Type B pancreatic cell (in vitro differentiated cells): Measurements from ENCODE around the gene POGZ. TPM values are rescaled to one million over a fixed set of nuclear protein-coding genes. Genes with fewer than 3 reads are reported as not detected.
A peak's percentile ranks its signal among the peaks of the same experiment; 100 is the strongest.

Source experiments
- DNase-seq: peaks from one replicate; pipeline ENCODE4 v3.0.0; 2021; ENCODE audit warnings: mixed read lengths; ENCODE audit not compliant: unreplicated experiment; ENCODE audit errors: extremely low spot score
- H3K27ac Mint-ChIP-seq: 2 replicates; pipeline ENCODE4 v1.8.0; 2021; ENCODE audit warnings: mild to moderate bottlenecking, mixed read lengths
- H3K27me3 Mint-ChIP-seq: 2 replicates; pipeline ENCODE4 v1.8.0; 2021; ENCODE audit warnings: mixed read lengths
- H3K36me3 Mint-ChIP-seq: 2 replicates; pipeline ENCODE4 v1.8.0; 2021; ENCODE audit warnings: mixed read lengths
- H3K4me1 Mint-ChIP-seq: one replicate; pipeline ENCODE4 v1.8.0; 2021; ENCODE audit warnings: mixed read lengths; ENCODE audit not compliant: unreplicated experiment
- H3K4me3 Mint-ChIP-seq: 2 replicates; pipeline ENCODE4 v1.8.0; 2021; ENCODE audit warnings: mild to moderate bottlenecking, mixed read lengths
- H3K9me3 Mint-ChIP-seq: 2 replicates; pipeline ENCODE4 v1.8.0; 2021; ENCODE audit warnings: mixed read lengths
- CTCF ChIP-seq: fragments of 200-600 bp; sonication (generic); conservative IDR thresholded peaks from 2 replicates; pipeline ENCODE4 v1.5.0; 2021; ENCODE audit warnings: antibody characterized with exemption, mild to moderate bottlenecking
- total RNA-seq: library from RNA; stranded (reverse); gene quantifications from 2 replicates; pipeline ENCODE4 v1.2.1, GENCODE V29; 2021; ENCODE audit warnings: low replicate concordance

POGZ gene
- total RNA-seq, 1 donor from 2014 or later: 126 TPM

- no peak overlapping the region for H3K27ac Mint-ChIP-seq
Measured at GRCh38 chr1:151477066-151477465, 17.8 kb upstream of the POGZ start.

DNA sequence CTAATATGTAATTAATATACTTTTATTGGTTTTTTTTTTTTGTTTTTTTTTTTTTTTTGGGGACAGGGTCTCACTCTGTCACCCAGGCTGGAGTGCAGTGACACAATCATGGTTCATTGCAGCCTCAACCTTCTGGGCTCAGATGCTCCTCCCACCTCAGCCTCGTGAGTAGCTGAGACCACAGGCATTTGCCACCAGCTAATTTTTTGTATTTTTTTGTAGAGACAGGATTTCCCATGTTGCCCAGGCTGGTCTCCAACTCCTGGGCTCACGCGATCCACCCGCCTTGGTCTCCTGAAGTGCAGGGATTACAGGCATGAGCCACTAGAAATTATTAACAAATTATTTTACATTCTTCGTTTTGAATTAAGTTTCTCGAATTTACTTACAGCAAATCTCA, 16.8 kb upstream of the POGZ start:
- peaks cover 11% of the 10 kb centered on the region for H3K4me1 Mint-ChIP-seq
- H3K9me3 Mint-ChIP-seq: no peaks in the 10 kb centered on the region
- no peak for TF ChIP-seq CTCF
- H3K27ac Mint-ChIP-seq: no peak overlapping the region
- no peak for DNase-seq
- no peak overlapping the region for H3K4me3 Mint-ChIP-seq
- no peaks in the 10 kb centered on the region for H3K36me3 Mint-ChIP-seq
- H3K27me3 Mint-ChIP-seq: no peaks in the 10 kb centered on the region

More at GRCh38 chr1:151477066-151477465, 17.8 kb upstream of the POGZ start:
- no peak for TF ChIP-seq CTCF
- Mint-ChIP-seq H3K36me3 (no peaks in the 10 kb centered on the region), H3K9me3 (no peaks in the 10 kb centered on the region), H3K27me3 (no peaks in the 10 kb centered on the region), H3K4me3 (no peak overlapping the region), H3K4me1 (peaks cover 11% of the 10 kb centered on the region)
- DNase-seq: no peak

DNA sequence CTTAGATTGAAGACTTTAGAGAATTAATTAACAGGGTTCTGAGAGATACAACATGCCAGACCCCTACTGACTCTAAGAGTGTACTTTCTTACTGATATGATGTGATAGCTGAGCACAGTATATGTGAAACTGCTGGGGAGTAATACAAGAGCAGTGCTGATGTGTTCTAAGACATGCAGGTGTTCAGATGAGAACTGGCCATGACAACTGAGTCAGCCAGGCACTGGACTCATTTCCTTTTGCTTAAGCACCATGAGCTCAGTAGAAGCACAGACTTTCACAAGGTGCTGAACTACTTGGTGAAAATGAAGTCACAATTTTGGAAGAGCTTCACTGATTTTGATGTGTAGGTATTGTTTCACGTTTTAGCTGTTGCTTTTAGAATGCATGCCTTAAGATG, 15.9 kb upstream of the POGZ start:
- H3K4me3 Mint-ChIP-seq: no peak overlapping the region
- peaks cover 11% of the 10 kb centered on the region for H3K4me1 Mint-ChIP-seq
- no peaks in the 10 kb centered on the region for H3K9me3 Mint-ChIP-seq
- TF ChIP-seq CTCF: no peak
- H3K27me3 Mint-ChIP-seq: no peaks in the 10 kb centered on the region
- DNase-seq: no peak
- H3K27ac Mint-ChIP-seq: no peak overlapping the region
- no peaks in the 10 kb centered on the region for H3K36me3 Mint-ChIP-seq

GRCh38 chr1:151474745-151475144, 15.5 kb upstream of the POGZ start:
- Mint-ChIP-seq H3K36me3 (no peaks in the 10 kb centered on the region), H3K4me1 (peaks cover 11% of the 10 kb centered on the region), H3K27me3 (no peaks in the 10 kb centered on the region), H3K27ac (no peak overlapping the region), H3K4me3 (no peak overlapping the region), H3K9me3 (no peaks in the 10 kb centered on the region)
- no peak for TF ChIP-seq CTCF
- no peak for DNase-seq

DNA sequence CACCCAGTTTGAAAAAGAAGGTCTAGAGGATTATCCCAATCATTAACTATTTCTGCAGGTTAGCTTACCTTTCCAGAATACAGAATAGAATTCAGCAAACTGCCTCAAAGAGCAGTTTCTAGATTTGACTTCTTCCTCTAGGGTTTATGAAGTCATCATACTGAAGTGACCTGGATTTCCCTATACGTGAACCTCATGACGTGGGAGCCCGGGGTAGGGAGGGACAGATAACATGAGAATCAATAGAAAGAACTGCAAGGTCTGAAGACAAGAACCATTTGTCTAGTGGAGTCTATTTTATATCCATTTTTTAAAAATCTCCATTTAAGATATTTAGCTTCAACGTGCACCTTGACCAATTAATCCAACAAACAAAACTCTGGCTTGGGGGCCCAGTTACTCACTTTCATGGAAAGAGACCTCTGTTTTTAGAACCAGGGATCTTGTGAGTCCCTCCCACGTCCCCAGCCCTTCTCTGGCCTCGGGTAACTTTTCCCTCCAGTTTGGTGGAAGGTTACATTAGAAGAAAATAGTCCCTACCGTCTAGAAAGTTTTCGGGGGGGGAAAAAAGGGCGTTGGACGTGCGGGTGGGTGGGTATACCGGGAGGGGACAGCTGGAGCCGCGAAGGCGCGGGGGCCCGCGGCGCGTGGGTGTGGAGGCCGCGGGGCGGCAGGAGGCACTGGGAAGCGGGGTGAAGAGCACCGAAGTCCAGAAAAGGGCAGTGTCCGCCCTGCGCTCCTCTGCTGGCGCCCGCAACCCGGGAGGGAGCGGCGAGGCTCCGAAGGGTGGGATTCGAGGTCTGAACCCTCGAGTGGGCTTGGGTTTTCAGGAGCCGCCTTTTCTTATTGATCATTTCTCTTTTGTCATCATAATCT, 13.8 kb upstream of the POGZ start:
- H3K36me3 Mint-ChIP-seq: no peaks in the 10 kb centered on the region
- no peaks in the 10 kb centered on the region for H3K9me3 Mint-ChIP-seq
- H3K4me3 Mint-ChIP-seq: peak overlapping the region; percentile 80
- peak overlapping the region; percentile 87 for H3K27ac Mint-ChIP-seq
- H3K27me3 Mint-ChIP-seq: no peaks in the 10 kb centered on the region
- peaks cover 7% of the 10 kb centered on the region for H3K4me1 Mint-ChIP-seq
- no peak for DNase-seq
- TF ChIP-seq CTCF: no peak
